ENCODE results near the gene OR8B8.
"Not testable (repeated sequence)": the region's sequence is repeated elsewhere in the genome, so short reads cannot be mapped to it uniquely, and the experiment has no call there.

The OR8B8 gene

DNA sequence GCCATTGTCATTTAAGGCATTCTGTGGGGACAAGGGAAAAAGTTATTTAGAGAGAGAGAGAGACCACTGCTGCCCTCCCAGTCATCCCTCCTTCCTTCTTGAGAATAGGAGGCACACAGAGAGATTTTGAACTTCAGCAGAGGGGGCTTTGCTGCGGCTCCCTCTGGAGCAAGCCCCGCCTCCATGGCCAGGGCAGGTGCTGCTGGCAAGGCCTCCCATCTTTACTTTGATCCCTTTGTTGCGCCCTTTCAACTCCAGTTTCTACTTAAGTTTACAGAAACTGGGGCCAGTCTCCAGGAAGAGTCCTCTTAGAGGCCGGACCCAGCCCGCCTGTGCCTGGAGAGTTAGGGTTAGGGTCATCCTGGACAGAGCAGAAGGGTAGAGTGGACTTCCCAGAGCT, 4.4 kb downstream of the OR8B8 start:
- no peak for DNase-seq

- no peak for DNase-seq
Observed at GRCh38 chr11:124440608-124441007, 4.9 kb downstream of the OR8B8 start.

- DNase-seq, result no peak
Observed at GRCh38 chr11:124434699-124435098, 10.8 kb downstream of the OR8B8 start.

DNA sequence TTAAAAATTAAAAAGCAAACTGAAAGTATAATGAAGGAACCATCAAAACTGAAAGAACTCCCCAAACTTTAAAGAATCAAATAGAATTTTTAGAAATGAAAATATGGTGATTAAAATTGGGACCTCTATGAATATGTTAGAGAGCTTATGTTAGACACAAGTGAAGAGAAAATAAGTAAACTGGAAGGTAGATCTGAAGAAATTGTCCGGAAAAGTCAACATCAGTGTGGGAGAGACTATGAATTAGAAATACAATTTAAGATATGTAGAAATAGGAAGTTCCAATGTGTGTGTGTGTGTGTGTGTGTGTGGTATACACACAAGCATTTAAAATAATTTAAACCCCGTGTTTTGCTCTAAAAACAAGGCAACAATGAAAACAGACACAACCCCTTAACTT, 15.9 kb downstream of the OR8B8 start:
- no peak for DNase-seq

DNA sequence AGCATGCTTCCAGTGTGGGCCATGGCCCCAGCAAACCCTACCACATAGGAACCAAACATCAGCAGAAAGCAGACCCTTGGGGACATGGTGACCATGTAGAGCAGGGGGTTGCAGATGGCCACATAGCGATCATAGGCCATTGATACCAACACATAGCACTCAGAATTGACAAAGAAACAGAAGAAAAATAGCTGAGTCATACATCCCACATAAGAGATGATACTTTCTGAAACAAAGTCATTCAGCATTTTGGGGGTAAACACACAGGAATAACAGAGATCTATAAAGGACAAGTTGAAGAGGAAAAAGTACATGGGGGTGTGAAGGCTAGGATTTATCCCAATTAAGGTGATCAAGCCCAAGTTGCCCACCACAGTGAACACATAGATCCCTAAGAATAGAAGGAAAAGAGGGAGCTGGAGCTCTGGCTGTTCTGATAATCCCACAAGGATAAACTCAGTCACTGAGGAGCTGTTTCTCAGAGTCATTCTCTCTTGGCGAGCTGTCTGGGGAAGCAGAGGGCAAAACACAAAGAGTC, 21.0 kb downstream of the OR8B8 start, which contains the start of gene OR8B4:
TSS of gene OR8B4 (minus strand) at position 488 of the 538 bp plus-strand sequence. CDS start at position 488, 0 bp downstream.
- no peak for DNase-seq

- no peak for DNase-seq
Observed at GRCh38 chr11:124421043-124421442, 24.5 kb downstream of the OR8B8 start.

DNA sequence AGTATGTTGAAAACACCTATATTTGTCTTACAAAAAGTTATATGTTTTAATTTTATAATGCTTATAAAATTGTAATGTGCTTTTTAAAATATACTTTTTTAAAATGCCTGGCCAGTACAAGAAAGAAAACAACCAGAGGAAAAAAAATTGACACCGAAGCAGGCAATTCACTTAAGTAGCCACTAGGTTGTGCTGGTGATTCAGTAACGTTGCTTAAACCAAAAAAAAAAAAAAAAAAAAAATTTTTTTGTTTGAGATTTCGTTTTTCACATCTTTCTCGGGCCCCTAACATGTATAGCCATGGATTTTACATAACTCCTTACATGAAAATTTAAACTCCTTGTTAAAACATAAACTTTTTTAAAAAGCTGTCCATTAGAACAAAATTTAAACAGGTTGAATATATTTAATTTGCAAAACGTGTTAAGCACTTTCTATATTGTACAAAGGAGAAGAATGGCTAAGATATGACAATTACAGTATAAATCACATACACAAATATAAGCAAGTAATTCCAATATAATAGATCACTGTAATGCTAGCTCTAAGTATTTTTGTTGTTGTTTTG, 30.1 kb downstream of the OR8B8 start:
- peak; percentile 33 for DNase-seq

- DNase-seq, result no peak
Observed at GRCh38 chr11:124409906-124410305, 35.6 kb downstream of the OR8B8 start.

DNA sequence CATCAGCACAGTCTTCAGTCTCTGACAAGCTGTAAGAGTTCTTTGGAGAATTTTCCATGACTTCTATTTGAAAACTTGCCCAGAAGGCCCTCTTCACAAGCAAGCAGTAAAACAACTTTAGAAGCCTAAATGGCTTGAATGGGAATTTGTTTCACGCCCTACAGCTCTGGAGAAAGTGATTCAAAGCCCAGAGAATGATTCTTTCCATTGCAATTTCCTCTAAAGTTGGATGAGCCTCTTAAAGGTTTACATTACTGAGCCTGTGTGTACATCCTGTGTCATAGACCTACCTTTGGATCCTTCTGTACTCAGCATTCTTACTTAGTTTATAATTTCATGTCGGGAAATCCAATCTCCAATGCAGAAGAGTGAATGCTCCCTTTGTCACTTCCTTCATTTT, 39.9 kb downstream of the OR8B8 start:
- DNase-seq, result peak; percentile 30

DNA sequence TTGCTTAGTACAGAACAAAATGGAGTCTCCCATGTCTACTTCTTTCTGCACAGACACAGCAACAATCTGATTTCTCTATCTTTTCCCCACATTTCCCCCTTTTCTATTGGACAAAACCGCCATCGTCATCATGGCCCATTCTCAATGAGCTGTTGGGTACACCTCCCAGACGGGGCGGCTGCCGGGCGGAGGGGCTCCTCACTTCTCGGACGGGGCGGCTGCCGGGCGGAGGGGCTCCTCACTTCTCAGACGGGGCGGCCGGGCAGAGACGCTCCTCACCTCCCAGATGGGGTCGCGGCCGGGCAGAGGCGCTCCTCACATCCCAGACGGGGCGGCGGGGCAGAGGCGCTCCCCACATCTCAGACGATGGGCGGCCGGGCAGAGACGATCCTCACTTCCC, 42.3 kb downstream of the OR8B8 start:
- DNase-seq, result not testable (repeated sequence)

- peak; percentile 84 for DNase-seq
Observed at GRCh38 chr11:124402326-124402922, 43.1 kb downstream of the OR8B8 start.

GRCh38 chr11:124398924-124399323, 46.6 kb downstream of the OR8B8 start, which contains the start of gene OR8B3:
Gene OR8B3 (minus strand): TSS chr11:124399024. CDS start chr11:124397351, 1,673 bp downstream.
- DNase-seq, result no peak

GRCh38 chr11:124396847-124397246, 48.6 kb downstream of the OR8B8 start:
- DNase-seq, result not testable (repeated sequence)

DNA sequence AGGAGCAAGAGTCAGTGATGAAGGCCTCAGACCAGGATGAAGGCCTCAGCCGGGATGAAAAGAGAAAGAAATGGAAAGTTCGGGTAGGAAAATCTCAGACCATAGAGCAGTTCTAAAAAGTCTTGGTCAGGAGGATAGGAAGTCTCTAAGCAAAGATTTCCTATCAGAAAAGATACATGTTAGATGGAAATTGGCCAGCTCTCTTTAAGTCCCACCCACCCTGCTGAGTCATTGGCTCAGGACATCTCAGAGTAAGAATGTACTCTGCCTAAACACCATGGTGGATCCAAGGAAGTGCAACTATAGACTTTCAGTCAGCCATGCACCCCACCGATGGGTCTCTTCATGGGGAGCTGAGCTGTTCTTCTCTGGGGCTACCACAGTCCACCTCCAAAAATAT, 51.1 kb downstream of the OR8B8 start:
- DNase-seq, result peak; percentile 13
